H1 (cell line): ENCODE measurements around the gene HIPK2. TPM values are rescaled to one million over a fixed set of nuclear protein-coding genes. Genes with fewer than 3 reads are reported as not detected.

Experiments
- CTCF ChIA-PET: fragments of 300-600 bp; sonication (Branson Sonifier 250); formaldehyde crosslinking; loops from one replicate; lab custom pipeline; 2021; ENCODE audit not compliant: partially characterized antibody; lab: Charles Lee
- POLR2A ChIA-PET: fragments of 300-600 bp; sonication (Branson Sonifier 250); formaldehyde crosslinking; loops from one replicate; lab custom pipeline; 2021; ENCODE audit warnings: inconsistent platforms; ENCODE audit not compliant: partially characterized antibody; lab: Charles Lee
- DNase-seq, 2 experiments: peaks; one replicate each; pipeline versions ENCODE4 v3.0.0 to v3.0.0-alpha.2; 2010 to 2022; ENCODE audit warnings: low spot score in 2 of 2, low read depth in 1 of 2, mixed read lengths in 1 of 2
- FAIRE-seq: peaks from 2 replicates; lab custom pipeline; 2011; peaks lifted over from hg19 to GRCh38; lab: Jason Lieb, UNC
- H2AFZ ChIP-seq: 2 replicates; pipeline ENCODE4 v1.8.1; 2012; ENCODE audit warnings: low read length, inconsistent platforms
- H2AK5ac ChIP-seq: 2 replicates; pipeline ENCODE4 v1.6.1; 2013; ENCODE audit warnings: low read depth, low read length
- H2BK120ac ChIP-seq: replicated peaks from 2 replicates; pipeline ENCODE3; 2013; ENCODE audit warnings: low read depth, low read length, inconsistent platforms
- H2BK12ac ChIP-seq: 2 replicates; pipeline ENCODE4 v1.6.1; 2013; ENCODE audit warnings: low read depth, low read length
- H2BK15ac ChIP-seq: 2 replicates; pipeline ENCODE4 v1.6.1; 2013; ENCODE audit warnings: low read length
- H2BK20ac ChIP-seq: 2 replicates; pipeline ENCODE4 v1.6.1; 2013; ENCODE audit warnings: low read length
- H2BK5ac ChIP-seq: 2 replicates; pipeline ENCODE4 v1.6.1; 2013; ENCODE audit warnings: low read depth, low read length
- H3K14ac ChIP-seq: 2 replicates; pipeline ENCODE4 v1.6.1; 2013; ENCODE audit warnings: inconsistent platforms; ENCODE audit not compliant: insufficient read length
- H3K18ac ChIP-seq: 2 replicates; pipeline ENCODE4 v1.6.1; 2013; ENCODE audit warnings: low read length; ENCODE audit errors: extremely low read depth
- H3K23ac ChIP-seq: 2 replicates; pipeline ENCODE4 v1.6.1; 2013; ENCODE audit warnings: inconsistent platforms; ENCODE audit not compliant: insufficient read length
- H3K23me2 ChIP-seq: 2 replicates; pipeline ENCODE4 v1.6.1; 2013; ENCODE audit warnings: low read depth, low read length
- H3K27ac ChIP-seq: 2 replicates; pipeline ENCODE4 v1.6.1; 2011; ENCODE audit warnings: low read depth, low read length, inconsistent platforms
- H3K27me3 ChIP-seq, 4 experiments: replicated peaks in 1 of 4; 1 replicate in 1 of 4; 2 replicates in 3 of 4; pipeline versions ENCODE4 v1.6.1 to v1.8.1; 2011 to 2013; ENCODE audit warnings: low read length in 3 of 4, mild to moderate bottlenecking in 3 of 4, inconsistent platforms in 2 of 4, mixed read lengths in 2 of 4, moderate library complexity in 1 of 4; ENCODE audit not compliant: control insufficient read depth in 3 of 4, insufficient read depth in 3 of 4; ENCODE audit errors: extremely low read depth in 1 of 4
- H3K36me3 ChIP-seq, 4 experiments: 2 replicates each; pipeline versions ENCODE4 v1.6.1 to v1.8.1; 2011 to 2013; ENCODE audit warnings: mild to moderate bottlenecking in 4 of 4, low read length in 3 of 4, moderate library complexity in 2 of 4, control low read depth in 1 of 4, inconsistent platforms in 1 of 4; ENCODE audit not compliant: insufficient read depth in 4 of 4, control insufficient read depth in 2 of 4
- H3K4ac ChIP-seq: replicated peaks from 2 replicates; pipeline ENCODE3; 2013; ENCODE audit warnings: low read length, low read depth, mixed read lengths, inconsistent platforms; ENCODE audit not compliant: insufficient read length
- H3K4me1 ChIP-seq, 4 experiments: replicated peaks in 1 of 4; 1 replicate in 1 of 4; 2 replicates in 3 of 4; pipeline versions ENCODE4 v1.6.1 to v1.8.1; 2011 to 2013; ENCODE audit warnings: low read length in 3 of 4, inconsistent platforms in 2 of 4, mixed read lengths in 1 of 4; ENCODE audit not compliant: insufficient read depth in 4 of 4, control insufficient read depth in 3 of 4
- H3K4me2 ChIP-seq, 2 experiments: 2 replicates each; pipeline versions ENCODE4 v1.6.1 to v1.8.1; 2011 to 2013; ENCODE audit warnings: low read depth in 2 of 2, low read length in 2 of 2, control low read depth in 1 of 2, inconsistent platforms in 1 of 2, mild to moderate bottlenecking in 1 of 2; ENCODE audit not compliant: insufficient read depth in 1 of 2
- H3K4me3 ChIP-seq, 4 experiments: fragments of 200-600, 300-600 bp in 1 of 4; sonication (generic), shearing (Covaris generic), sonication (Bioruptor Twin) in 1 of 4; 2 replicates each; pipeline versions ENCODE4 v1.5.1 to v1.8.1; 2011 to 2016; ENCODE audit warnings: low read length in 4 of 4, low read depth in 3 of 4, control low read depth in 2 of 4, inconsistent platforms in 2 of 4, mild to moderate bottlenecking in 2 of 4, mixed read lengths in 1 of 4, moderate library complexity in 1 of 4; ENCODE audit not compliant: insufficient read depth in 2 of 4; ENCODE audit errors: extremely low read depth in 1 of 4
- H3K56ac ChIP-seq: replicated peaks from 2 replicates; pipeline ENCODE3; 2013; ENCODE audit warnings: low read depth, mild to moderate bottlenecking, mixed read lengths, low read length, inconsistent platforms; ENCODE audit not compliant: insufficient read length
- H3K79me1 ChIP-seq: 2 replicates; pipeline ENCODE4 v1.6.1; 2013; ENCODE audit warnings: low read depth, low read length, control low read depth
- H3K79me2 ChIP-seq, 2 experiments: 2 replicates each; pipeline versions ENCODE4 v1.6.1 to v1.8.1; 2012 to 2013; ENCODE audit warnings: low read length in 2 of 2, mild to moderate bottlenecking in 2 of 2, inconsistent platforms in 1 of 2; ENCODE audit not compliant: insufficient read depth in 2 of 2, control insufficient read depth in 1 of 2
- H3K9ac ChIP-seq, 4 experiments: replicated peaks in 1 of 4; 1 replicate in 1 of 4; 2 replicates in 3 of 4; pipeline versions ENCODE4 v1.6.1 to v1.8.1; 2011 to 2013; ENCODE audit warnings: low read depth in 3 of 4, low read length in 3 of 4, control low read depth in 2 of 4, mild to moderate bottlenecking in 2 of 4, moderate library complexity in 2 of 4, inconsistent platforms in 1 of 4; ENCODE audit errors: extremely low read depth in 1 of 4
- H3K9me3 ChIP-seq, 2 experiments: 2 replicates each; pipeline versions ENCODE4 v1.6.1 to v1.8.1; 2012 to 2013; ENCODE audit warnings: mild to moderate bottlenecking in 2 of 2, moderate library complexity in 2 of 2, control low read depth in 1 of 2, inconsistent platforms in 1 of 2, low read depth in 1 of 2, low read length in 1 of 2, mixed read lengths in 1 of 2; ENCODE audit not compliant: insufficient read depth in 2 of 2
- H4K20me1 ChIP-seq, 2 experiments: replicated peaks in 1 of 2; 2 replicates each; pipeline versions ENCODE3 to v1.8.1; 2011 to 2013; ENCODE audit warnings: inconsistent platforms in 2 of 2, low read length in 2 of 2, mild to moderate bottlenecking in 1 of 2; ENCODE audit not compliant: insufficient read depth in 2 of 2, control insufficient read depth in 1 of 2
- H4K5ac ChIP-seq: 2 replicates; pipeline ENCODE4 v1.6.1; 2013; ENCODE audit warnings: low read length, low read depth, mixed read lengths, inconsistent platforms; ENCODE audit not compliant: insufficient read length
- H4K8ac ChIP-seq: 2 replicates; pipeline ENCODE4 v1.8.0; 2013; ENCODE audit warnings: mild to moderate bottlenecking, moderate library complexity, low read length, inconsistent platforms; ENCODE audit not compliant: insufficient read depth; ENCODE audit errors: extremely low read depth
- H4K91ac ChIP-seq: replicated peaks from 2 replicates; pipeline ENCODE3; 2013; ENCODE audit warnings: low read length, mixed read lengths, inconsistent platforms; ENCODE audit not compliant: insufficient read length
- KDM4A ChIP-seq: IDR thresholded peaks from one replicate; pipeline ENCODE4 v1.7.1; 2012; ENCODE audit warnings: low read depth, mild to moderate bottlenecking, moderate library complexity, low read length, inconsistent platforms; ENCODE audit not compliant: severe bottlenecking
- NRF1 ChIP-seq: IDR thresholded peaks from 2 replicates; pipeline ENCODE4 v1.6.1; 2011; ENCODE audit warnings: mild to moderate bottlenecking, low read depth, low read length, improper control_type of control experiment
- WGBS, 2 experiments: shearing (Covaris generic) in 1 of 2; methylation state at CpG; one replicate each; pipeline versions ENCODE4 v1.1.6 to v1.1.7; 2013 to 2015; ENCODE audit warnings: low lambda C conversion rate in 2 of 2, mixed read lengths in 2 of 2, inconsistent platforms in 1 of 2, low coverage in 1 of 2, missing lambda C conversion rate in 1 of 2; ENCODE audit not compliant: insufficient replicate concordance in 2 of 2, insufficient coverage in 1 of 2, insufficient read length in 1 of 2; ENCODE audit errors: extremely low coverage in 1 of 2, missing lambda C conversion rate in 1 of 2; 5-methylcytosine and 5-hydroxymethylcytosine counted together
- polyA plus RNA-seq, 7 experiments: library from polyadenylated mRNA; depleted of rRNA in 3 of 7; stranded (reverse) in 5 of 7; unstranded in 2 of 7; fragments of >200 nt in 5 of 7; fragments of 200-250 nt in 2 of 7; gene quantifications; 1 replicate in 5 of 7; 2 replicates in 1 of 7; 4 replicates in 1 of 7; pipeline versions ENCODE4 v1.2.1 to v1.2.3, GENCODE V29; 2011 to 2013; ENCODE audit warnings: missing spikeins in 2 of 7, mixed read lengths in 2 of 7
- total RNA-seq: library from RNA; stranded (reverse); fragmentation: NEBNext Ultra II Directional; extraction: Animal tissue kit (Norgen Biotek cat#: 25700); gene quantifications from 2 replicates; pipeline ENCODE4 v1.2.1, GENCODE V29; 2021

The HIPK2 gene
- total and polyA plus RNA-seq, 2 of the 8 experiments (the other 6 are each of a cell fraction or from before 2014, with no cell fraction given), result 8.3 to 24.3 TPM

GRCh38 chr7:139680676-139681462, 96.9 kb downstream of the HIPK2 start:
- Histone ChIP-seq H3K4ac (peak overlapping the region; percentile 66), H3K23ac (no peak overlapping the region), H3K9me3 (0 out of 4 replicates have a peak, but pooled peaks cover 0 to 4% of the 10 kb centered on the region in 2 experiments), H4K5ac (no peak overlapping the region), H2BK120ac (no peak overlapping the region), H3K27ac (no peak overlapping the region), H2BK12ac (peak overlapping the region; percentile 39; the same call in 1 of the 2 replicates), H3K23me2 (no peaks in the 10 kb centered on the region), H2AFZ (no peak overlapping the region), H2BK5ac (no peak overlapping the region), H3K56ac (no peak overlapping the region), H2BK15ac (no peak overlapping the region), H2AK5ac (no peak overlapping the region), H4K8ac (no peak overlapping the region), H3K4me1 (peaks cover 2 to 13% (median 9%) of the 10 kb centered on the region in 4 experiments; a peak in 6 of 7 replicates), H3K9ac (no peak overlapping the region), H4K20me1 (peaks cover 0 to 3% of the 10 kb centered on the region in 2 experiments), H3K27me3 (no peaks in the 10 kb centered on the region), H2BK20ac (no peak overlapping the region), H4K91ac (no peak overlapping the region), H3K4me2 (no peak overlapping the region), H3K18ac (peak overlapping the region; percentile 38; the same call in 1 of the 2 replicates), H3K36me3 (no peaks in the 10 kb centered on the region), H3K79me1 (no peaks in the 10 kb centered on the region), H3K4me3 (no peak overlapping the region), H3K14ac (no peak overlapping the region), H3K79me2 (no peaks in the 10 kb centered on the region; a peak in 1 of 4 replicates)
- DNase-seq, result no peak
- ChIA-PET POLR2A (no interaction called here), CTCF (interaction anchor here (1.0 kb wide), 1 partner anchor 12 kb away, joined by 3 read pairs; no protein-coding TSS in a partner anchor)
- WGBS, 2 experiments, result 91% methylated on average over 11 of the region's 11 CpGs; no CpG with 5 or more reads in 1 of the 2 experiments
- FAIRE-seq, result no peak
- TF ChIP-seq NRF1 (no peak), KDM4A (no peak)
